Measurements from ENCODE around the gene SCLY.

Gene SCLY

GRCh38 chr2:238095143-238095542 lies 34.3 kb downstream of the SCLY start:
- Histone ChIP-seq H2AFZ (ENCODE audit: low read length) (no peak overlapping the region), H3K27me3 (ENCODE audit: insufficient read depth, low read length, poor library complexity, severe bottlenecking) (no peaks in the 10 kb centered on the region), H3K36me3 (ENCODE audit: insufficient read depth, low read length) (no peaks in the 10 kb centered on the region), H4K20me1 (ENCODE audit: insufficient read depth, low read length, poor library complexity, severe bottlenecking) (no peaks in the 10 kb centered on the region), H3K79me2 (ENCODE audit: insufficient read depth, low read length) (no peaks in the 10 kb centered on the region), H3K9me2 (replicated peaks; ENCODE audit: low read depth, low read length) (no peaks in the 10 kb centered on the region), H3K4me1 (ENCODE audit: insufficient read depth, low read length, poor library complexity, severe bottlenecking) (no peaks in the 10 kb centered on the region), H3K4me3 (ENCODE audit: low read length, poor library complexity, severe bottlenecking) (no peak overlapping the region), H3K9me3 (ENCODE audit: insufficient read depth, low read depth, low read length) (no peaks in the 10 kb centered on the region), H3F3A (ENCODE audit: low read depth) (no peaks in the 10 kb centered on the region), H3K9ac (ENCODE audit: low read depth, low read length, poor library complexity, severe bottlenecking) (no peak overlapping the region), H3K4me2 (ENCODE audit: low read depth, low read length, poor library complexity, severe bottlenecking) (no peak overlapping the region)
- TF ChIP-seq, protein P1, sequence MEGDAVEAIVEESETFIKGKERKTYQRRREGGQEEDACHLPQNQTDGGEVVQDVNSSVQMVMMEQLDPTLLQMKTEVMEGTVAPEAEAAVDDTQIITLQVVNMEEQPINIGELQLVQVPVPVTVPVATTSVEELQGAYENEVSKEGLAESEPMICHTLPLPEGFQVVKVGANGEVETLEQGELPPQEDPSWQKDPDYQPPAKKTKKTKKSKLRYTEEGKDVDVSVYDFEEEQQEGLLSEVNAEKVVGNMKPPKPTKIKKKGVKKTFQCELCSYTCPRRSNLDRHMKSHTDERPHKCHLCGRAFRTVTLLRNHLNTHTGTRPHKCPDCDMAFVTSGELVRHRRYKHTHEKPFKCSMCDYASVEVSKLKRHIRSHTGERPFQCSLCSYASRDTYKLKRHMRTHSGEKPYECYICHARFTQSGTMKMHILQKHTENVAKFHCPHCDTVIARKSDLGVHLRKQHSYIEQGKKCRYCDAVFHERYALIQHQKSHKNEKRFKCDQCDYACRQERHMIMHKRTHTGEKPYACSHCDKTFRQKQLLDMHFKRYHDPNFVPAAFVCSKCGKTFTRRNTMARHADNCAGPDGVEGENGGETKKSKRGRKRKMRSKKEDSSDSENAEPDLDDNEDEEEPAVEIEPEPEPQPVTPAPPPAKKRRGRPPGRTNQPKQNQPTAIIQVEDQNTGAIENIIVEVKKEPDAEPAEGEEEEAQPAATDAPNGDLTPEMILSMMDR (conservative IDR thresholded peaks at IDR 0.05; ENCODE audit: low read length) = no peak
- TF ChIP-seq EZH2phosphoT487 (IDR thresholded peaks at IDR 0.05; ENCODE audit: borderline replicate concordance) = no peak

- H3K4me1 ChIP-seq (ENCODE audit: insufficient read depth, low read length, poor library complexity, severe bottlenecking) = no peaks in the 10 kb centered on the region
- no peaks in the 10 kb centered on the region for H3F3A ChIP-seq (ENCODE audit: low read depth)
- H3K27me3 ChIP-seq (ENCODE audit: insufficient read depth, low read length, poor library complexity, severe bottlenecking) = no peaks in the 10 kb centered on the region
- H3K4me3 ChIP-seq (ENCODE audit: low read length, poor library complexity, severe bottlenecking) = no peak overlapping the region
- no peaks in the 10 kb centered on the region for H3K9me2 ChIP-seq (replicated peaks; ENCODE audit: low read depth, low read length)
- no peaks in the 10 kb centered on the region for H3K36me3 ChIP-seq (ENCODE audit: insufficient read depth, low read length)
- H4K20me1 ChIP-seq (ENCODE audit: insufficient read depth, low read length, poor library complexity, severe bottlenecking) = no peaks in the 10 kb centered on the region
- H2AFZ ChIP-seq (ENCODE audit: low read length) = no peak overlapping the region
- no peaks in the 10 kb centered on the region for H3K79me2 ChIP-seq (ENCODE audit: insufficient read depth, low read length)
- no peak for TF ChIP-seq EZH2phosphoT487 (IDR thresholded peaks at IDR 0.05; ENCODE audit: borderline replicate concordance)
- TF ChIP-seq, protein P1 (conservative IDR thresholded peaks at IDR 0.05; ENCODE audit: low read length) = no peak
- H3K4me2 ChIP-seq (ENCODE audit: low read depth, low read length, poor library complexity, severe bottlenecking) = no peak overlapping the region
- H3K9ac ChIP-seq (ENCODE audit: low read depth, low read length, poor library complexity, severe bottlenecking) = no peak overlapping the region
- no peaks in the 10 kb centered on the region for H3K9me3 ChIP-seq (ENCODE audit: insufficient read depth, low read depth, low read length)
Measured at GRCh38 chr2:238096311-238097011, 35.7 kb downstream of the SCLY start.

- H3F3A ChIP-seq (ENCODE audit: low read depth) = no peaks in the 10 kb centered on the region
- no peaks in the 10 kb centered on the region for H4K20me1 ChIP-seq (ENCODE audit: insufficient read depth, low read length, poor library complexity, severe bottlenecking)
- no peak overlapping the region for H3K4me3 ChIP-seq (ENCODE audit: low read length, poor library complexity, severe bottlenecking)
- no peaks in the 10 kb centered on the region for H3K4me1 ChIP-seq (ENCODE audit: insufficient read depth, low read length, poor library complexity, severe bottlenecking)
- no peaks in the 10 kb centered on the region for H3K79me2 ChIP-seq (ENCODE audit: insufficient read depth, low read length)
- no peak overlapping the region for H3K4me2 ChIP-seq (ENCODE audit: low read depth, low read length, poor library complexity, severe bottlenecking)
- no peaks in the 10 kb centered on the region for H3K27me3 ChIP-seq (ENCODE audit: insufficient read depth, low read length, poor library complexity, severe bottlenecking)
- H3K9me2 ChIP-seq (replicated peaks; ENCODE audit: low read depth, low read length) = no peaks in the 10 kb centered on the region
- no peaks in the 10 kb centered on the region for H3K9me3 ChIP-seq (ENCODE audit: insufficient read depth, low read depth, low read length)
- no peak overlapping the region for H3K9ac ChIP-seq (ENCODE audit: low read depth, low read length, poor library complexity, severe bottlenecking)
- TF ChIP-seq, protein P1 (conservative IDR thresholded peaks at IDR 0.05; ENCODE audit: low read length) = no peak
- no peak for TF ChIP-seq EZH2phosphoT487 (IDR thresholded peaks at IDR 0.05; ENCODE audit: borderline replicate concordance)
- no peaks in the 10 kb centered on the region for H3K36me3 ChIP-seq (ENCODE audit: insufficient read depth, low read length)
- H2AFZ ChIP-seq (ENCODE audit: low read length) = no peak overlapping the region
Measured at GRCh38 chr2:238097201-238097987, 36.6 kb downstream of the SCLY start.
